HepG2 (cell line): ENCODE results near the gene LRTM2. TPM values are rescaled to one million over a fixed set of nuclear protein-coding genes. Genes with fewer than 3 reads are reported as not detected.

Experiments used
- ATAC-seq: fragments of 200-7000 bp; cut with Tn5 transposase; 3 replicates; pipeline ENCODE4 v1.9.1; 2020; ENCODE audit warnings: mild to moderate bottlenecking, moderate library complexity
- BruUV-seq: library from RNA; stranded (reverse); fragments of 400-500 nt; replicated peaks from 2 replicates; lab custom pipeline; 2021; lab: Mats Ljungman, UMichigan
- CTCF ChIA-PET: fragments of 300-600 bp; formaldehyde crosslinking; extraction: SDS; loops from one replicate; lab custom pipeline; 2021; ENCODE audit warnings: low total read pairs, inconsistent platforms, low intra/inter-chr PET ratio; lab: Yijun Ruan, JAX
- POLR2A ChIA-PET: fragments of 350-600 bp; sonication (Branson Sonifier 250); formaldehyde crosslinking; loops from one replicate; lab custom pipeline; 2020; ENCODE audit warnings: antibody characterized with exemption, inconsistent platforms; lab: Yijun Ruan, JAX
- DNase-seq: peaks from one replicate; pipeline ENCODE4 v3.0.0-alpha.2; 2015; ENCODE audit warnings: low spot score
- FAIRE-seq: peaks from 3 replicates; lab custom pipeline; 2011; peaks lifted over from hg19 to GRCh38; lab: Jason Lieb, UNC
- H2AFZ ChIP-seq: one replicate; pipeline ENCODE4 v1.6.1; 2011; ENCODE audit warnings: low read length, inconsistent platforms
- H3K27ac ChIP-seq: fragments of 300-600 bp; 3 replicates; pipeline ENCODE4 v1.8.0; 2011; ENCODE audit warnings: mixed run types, mild to moderate bottlenecking, mixed read lengths, low read length, inconsistent platforms; ENCODE audit not compliant: insufficient read depth; ENCODE audit errors: extremely low read length
- H3K27me3 ChIP-seq, 2 experiments: fragments of 200-600 bp in 1 of 2; 2 replicates in 1 of 2; 3 replicates in 1 of 2; pipeline versions ENCODE4 v1.6.0 to v1.8.0; 2011; ENCODE audit warnings: low read length in 2 of 2, mild to moderate bottlenecking in 2 of 2, moderate library complexity in 2 of 2, inconsistent platforms in 1 of 2; ENCODE audit not compliant: insufficient read depth in 2 of 2, control insufficient read depth in 1 of 2
- H3K36me3 ChIP-seq, 2 experiments: fragments of 200-600 bp in 1 of 2; replicated peaks in 1 of 2; 2 replicates in 1 of 2; 3 replicates in 1 of 2; pipeline versions ENCODE4 v1.5.1 to v1.8.0; 2011; ENCODE audit warnings: low read length in 2 of 2, inconsistent platforms in 1 of 2; ENCODE audit not compliant: insufficient read depth in 2 of 2, control insufficient read depth in 1 of 2
- H3K4me1 ChIP-seq: 2 replicates; pipeline ENCODE4 v1.5.1; 2012; ENCODE audit warnings: low read length, inconsistent platforms; ENCODE audit not compliant: insufficient read depth
- H3K4me2 ChIP-seq: 2 replicates; pipeline ENCODE4 v1.6.0; 2011; ENCODE audit warnings: low read depth, low read length, inconsistent platforms
- H3K4me3 ChIP-seq, 3 experiments: fragments of 200-600 bp in 1 of 3; sonication (generic), shearing (Covaris generic) in 1 of 3; replicated peaks in 1 of 3; 2 replicates each; pipeline ENCODE4 v1.5.1; 2011 to 2016; ENCODE audit warnings: low read length in 3 of 3, inconsistent platforms in 2 of 3, low read depth in 2 of 3, mild to moderate bottlenecking in 2 of 3, control low read depth in 1 of 3, mixed read lengths in 1 of 3; ENCODE audit not compliant: insufficient read depth in 1 of 3
- H3K79me2 ChIP-seq: one replicate; pipeline ENCODE4 v1.6.1; 2011; ENCODE audit warnings: low read length, inconsistent platforms; ENCODE audit not compliant: insufficient read depth
- H3K9ac ChIP-seq: 2 replicates; pipeline ENCODE4 v1.6.0; 2011; ENCODE audit warnings: mild to moderate bottlenecking, low read depth, low read length, inconsistent platforms; ENCODE audit not compliant: insufficient read depth
- H3K9me3 ChIP-seq: 2 replicates; pipeline ENCODE4 v1.5.1; 2012; ENCODE audit warnings: mild to moderate bottlenecking, low read length
- H4K20me1 ChIP-seq: 2 replicates; pipeline ENCODE4 v1.6.0; 2011; ENCODE audit warnings: inconsistent platforms, mild to moderate bottlenecking, low read length, moderate library complexity; ENCODE audit not compliant: insufficient read depth
- GTF3A ChIP-seq: sonication (generic); formaldehyde crosslinking; conservative IDR thresholded peaks from 2 replicates; pipeline ENCODE4 v1.4.0; 2020; ENCODE audit warnings: mild to moderate bottlenecking, missing genetic modification reagents
- KDM6A ChIP-seq: IDR thresholded peaks from 2 replicates; pipeline ENCODE4 v1.6.1; 2016; ENCODE audit warnings: low read depth
- MTA1 ChIP-seq: sonication (generic); formaldehyde crosslinking; IDR thresholded peaks from 2 replicates; pipeline ENCODE4 v1.4.0; 2020; ENCODE audit warnings: missing genetic modification reagents, mild to moderate bottlenecking, borderline replicate concordance
- MXD1 ChIP-seq: sonication (generic); formaldehyde crosslinking; IDR thresholded peaks from 2 replicates; pipeline ENCODE4 v1.4.0; 2020; ENCODE audit warnings: mild to moderate bottlenecking, missing genetic modification reagents
- PHF8 ChIP-seq: sonication (generic); formaldehyde crosslinking; IDR thresholded peaks from 2 replicates; pipeline ENCODE4 v1.5.0; 2020; ENCODE audit warnings: missing genetic modification reagents
- YEATS4 ChIP-seq: sonication (generic); formaldehyde crosslinking; IDR thresholded peaks from 2 replicates; pipeline ENCODE4 v1.4.0; 2020; ENCODE audit warnings: missing genetic modification reagents, borderline replicate concordance
- ZBTB7A ChIP-seq: sonication (generic); formaldehyde crosslinking; IDR thresholded peaks from 2 replicates; pipeline ENCODE4 v1.8.0; 2022; ENCODE audit warnings: mild to moderate bottlenecking, missing genetic modification reagents
- ZC3H13 ChIP-seq: sonication (generic); formaldehyde crosslinking; IDR thresholded peaks from 2 replicates; pipeline ENCODE4 v1.8.1; 2023; ENCODE audit warnings: mild to moderate bottlenecking, missing genetic modification reagents, moderate library complexity
- ZNF224 ChIP-seq: sonication (generic); formaldehyde crosslinking; IDR thresholded peaks from 2 replicates; pipeline ENCODE4 v1.5.0; 2020; ENCODE audit warnings: mild to moderate bottlenecking, missing genetic modification reagents
- ZNF253 ChIP-seq: sonication (generic); formaldehyde crosslinking; IDR thresholded peaks from 2 replicates; pipeline ENCODE4 v1.8.0; 2022; ENCODE audit warnings: mild to moderate bottlenecking, missing genetic modification reagents, borderline replicate concordance
- ZNF3 ChIP-seq: IDR thresholded peaks from 2 replicates; pipeline ENCODE4 v1.7.0; 2017; ENCODE audit warnings: inconsistent platforms
- ZNF354B ChIP-seq: sonication (generic); formaldehyde crosslinking; IDR thresholded peaks from 2 replicates; pipeline ENCODE4 v1.8.0; 2022; ENCODE audit warnings: mild to moderate bottlenecking, missing genetic modification reagents
- ZNF512 ChIP-seq: sonication (generic); formaldehyde crosslinking; IDR thresholded peaks from 2 replicates; pipeline ENCODE4 v1.4.0; 2020; ENCODE audit warnings: mild to moderate bottlenecking, missing genetic modification reagents
- ZNF598 ChIP-seq: sonication (generic); formaldehyde crosslinking; IDR thresholded peaks from 2 replicates; pipeline ENCODE4 v1.5.1; 2020; ENCODE audit warnings: mild to moderate bottlenecking, missing genetic modification reagents, borderline replicate concordance
- ZNF7 ChIP-seq: IDR thresholded peaks from 2 replicates; pipeline ENCODE4 v1.6.1; 2016; ENCODE audit warnings: missing biosample characterization, missing genetic modification reagents
- ZNF761 ChIP-seq: sonication (generic); formaldehyde crosslinking; conservative IDR thresholded peaks from 2 replicates; pipeline ENCODE4 v1.4.0; 2020; ENCODE audit warnings: mild to moderate bottlenecking, missing genetic modification reagents
- ZNF839 ChIP-seq: sonication (generic); formaldehyde crosslinking; IDR thresholded peaks from 2 replicates; pipeline ENCODE4 v1.4.0; 2020; ENCODE audit warnings: missing genetic modification reagents, mild to moderate bottlenecking, borderline replicate concordance
- ZNF879 ChIP-seq: sonication (generic); formaldehyde crosslinking; IDR thresholded peaks from 2 replicates; pipeline ENCODE4 v1.8.1; 2023; ENCODE audit warnings: missing genetic modification reagents
- WGBS: methylation state at CpG from one replicate; pipeline ENCODE4 v1.1.6; 2017; ENCODE audit warnings: low lambda C conversion rate; 5-methylcytosine and 5-hydroxymethylcytosine counted together
- in situ Hi-C: cut with HindIII; loops from 2 replicates; pipeline ENCODE4 v1.10.0; 2017; ENCODE audit warnings: low pct_unique_long_range_greater_than_20kb; ENCODE audit not compliant: extremely low pct_ligation_motif_present
- intact Hi-C: fragments of 100-400 bp; cut with micrococcal nuclease; formaldehyde crosslinking; loops from one replicate; pipeline ENCODE4 v1.10.0; 2022; ENCODE audit not compliant: unreplicated experiment
- polyA plus RNA-seq, 8 experiments: library from polyadenylated mRNA; depleted of rRNA in 3 of 8; stranded (reverse) in 7 of 8; unstranded in 1 of 8; fragments of >200 nt; fragmentation: Illumina TruSeq in 4 of 8; extraction: Trizol in 4 of 8; gene quantifications; 2 replicates each; pipeline versions ENCODE4 v1.2.1 to v1.2.3, GENCODE V29; 2011 to 2016; ENCODE audit warnings: low read depth in 4 of 8, missing spikeins in 1 of 8, mixed read lengths in 1 of 8; ENCODE audit not compliant: insufficient read depth in 1 of 8
- total RNA-seq, 5 experiments: library from RNA; depleted of rRNA; stranded (reverse); fragments of >200 nt; fragmentation: Illumina TruSeq; extraction: Trizol; gene quantifications; 2 replicates each; pipeline ENCODE4 v1.2.3, GENCODE V29; 2016; ENCODE audit warnings: low read depth in 1 of 5
- TF ChIP-seq, protein P1 (sequence below): sonication (generic); formaldehyde crosslinking; IDR thresholded peaks from 2 replicates; pipeline ENCODE4 v1.9.0; 2022; ENCODE audit warnings: missing genetic modification reagents, mild to moderate bottlenecking, borderline replicate concordance
- TF ChIP-seq, protein P2 (sequence below): sonication (generic); formaldehyde crosslinking; IDR thresholded peaks from 2 replicates; pipeline ENCODE4 v1.8.0; 2022; ENCODE audit warnings: missing genetic modification reagents, mild to moderate bottlenecking, borderline replicate concordance

The LRTM2 gene
- total and polyA plus RNA-seq, 2 of the 13 experiments (the other 11 are each of a cell fraction or from before 2014, with no cell fraction given): 0.09 TPM; not detected in 1

DNA sequence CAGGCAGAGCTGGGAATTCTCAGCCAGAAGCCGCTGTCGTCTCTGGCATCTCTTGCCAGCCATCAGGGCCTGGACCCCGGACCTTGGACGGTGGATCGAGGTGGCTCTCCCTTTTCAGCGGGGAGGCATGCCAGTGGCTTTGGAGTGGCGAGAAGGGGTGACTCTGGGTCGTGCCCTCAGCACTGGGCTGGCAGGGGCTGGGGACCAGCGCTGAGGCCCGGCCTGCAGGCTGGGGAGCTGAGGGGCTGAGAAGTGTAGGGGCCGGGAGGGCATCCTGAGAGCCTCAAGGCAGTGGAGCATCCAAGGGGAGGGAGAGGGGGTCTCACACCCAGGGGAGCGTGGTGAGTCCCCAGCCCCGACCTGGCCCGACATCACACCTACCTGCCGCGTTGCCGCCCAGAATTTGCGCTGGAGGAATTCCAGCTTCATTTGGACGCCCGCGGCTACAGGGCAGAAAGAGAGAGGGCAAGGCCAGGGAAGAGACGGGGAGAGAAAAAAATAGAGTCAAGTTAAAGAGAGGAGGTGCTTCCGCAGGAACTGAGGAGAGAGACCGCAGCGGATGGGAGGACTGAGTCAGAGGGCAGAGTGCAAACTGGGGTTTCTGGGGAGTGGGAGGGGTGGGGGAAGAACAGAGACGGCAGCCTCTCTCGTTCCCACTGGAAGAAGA is 9.0 kb upstream of the LRTM2 start:
- Histone ChIP-seq H3K9ac (peak overlapping the region; percentile 79), H3K36me3 (no peaks in the 10 kb centered on the region), H3K4me1 (peaks cover 99% of the 10 kb centered on the region), H3K4me2 (peak overlapping the region; percentile 89), H4K20me1 (no peaks in the 10 kb centered on the region), H3K79me2 (peaks cover 4% of the 10 kb centered on the region), H3K9me3 (no peaks in the 10 kb centered on the region), H3K27ac (peak overlapping the region; percentile 75), H3K27me3 (no peaks in the 10 kb centered on the region), H2AFZ (no peak overlapping the region), H3K4me3 (peak overlapping the region; percentile 63 to 80 (median 79))
- intact Hi-C loops (no loop called here), in situ Hi-C loops (no loop called here)
- ATAC-seq (peak; percentile 69), FAIRE-seq (peak; percentile 54), DNase-seq (peak; percentile 75)
- no TSS peak for BruUV-seq
- POLR2A ChIA-PET: interaction anchor here (1.2 to 5.7 kb wide), 4 partner anchors 10 to 26 kb away, joined by 4 to 31 read pairs (median 12); no protein-coding TSS in a partner anchor
- CTCF ChIA-PET: no interaction called here
- under 1% methylated on average over 16 of the region's 27 CpGs for WGBS
- TF ChIP-seq ZNF512 (CRISPR knock-in tag): no peak
- TF ChIP-seq MXD1: no peak
- peak; percentile 73; the same call in 1 of the 2 replicates for TF ChIP-seq ZNF879 (CRISPR knock-in tag)
- no peak for TF ChIP-seq ZNF598 (CRISPR knock-in tag)
- TF ChIP-seq GTF3A (CRISPR knock-in tag): no peak
- no peak for TF ChIP-seq ZNF839 (CRISPR knock-in tag)
- no peak for TF ChIP-seq ZNF224
- TF ChIP-seq KDM6A (CRISPR knock-in tag): no peak
- no peak for TF ChIP-seq ZNF7 (CRISPR knock-in tag)
- TF ChIP-seq, protein P1, sequence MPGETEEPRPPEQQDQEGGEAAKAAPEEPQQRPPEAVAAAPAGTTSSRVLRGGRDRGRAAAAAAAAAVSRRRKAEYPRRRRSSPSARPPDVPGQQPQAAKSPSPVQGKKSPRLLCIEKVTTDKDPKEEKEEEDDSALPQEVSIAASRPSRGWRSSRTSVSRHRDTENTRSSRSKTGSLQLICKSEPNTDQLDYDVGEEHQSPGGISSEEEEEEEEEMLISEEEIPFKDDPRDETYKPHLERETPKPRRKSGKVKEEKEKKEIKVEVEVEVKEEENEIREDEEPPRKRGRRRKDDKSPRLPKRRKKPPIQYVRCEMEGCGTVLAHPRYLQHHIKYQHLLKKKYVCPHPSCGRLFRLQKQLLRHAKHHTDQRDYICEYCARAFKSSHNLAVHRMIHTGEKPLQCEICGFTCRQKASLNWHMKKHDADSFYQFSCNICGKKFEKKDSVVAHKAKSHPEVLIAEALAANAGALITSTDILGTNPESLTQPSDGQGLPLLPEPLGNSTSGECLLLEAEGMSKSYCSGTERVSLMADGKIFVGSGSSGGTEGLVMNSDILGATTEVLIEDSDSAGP: no peak
- no peak for TF ChIP-seq ZNF3 (CRISPR knock-in tag)
- TF ChIP-seq ZNF253 (CRISPR knock-in tag): no peak
- TF ChIP-seq ZBTB7A (CRISPR knock-in tag): no peak
- TF ChIP-seq, protein P2, sequence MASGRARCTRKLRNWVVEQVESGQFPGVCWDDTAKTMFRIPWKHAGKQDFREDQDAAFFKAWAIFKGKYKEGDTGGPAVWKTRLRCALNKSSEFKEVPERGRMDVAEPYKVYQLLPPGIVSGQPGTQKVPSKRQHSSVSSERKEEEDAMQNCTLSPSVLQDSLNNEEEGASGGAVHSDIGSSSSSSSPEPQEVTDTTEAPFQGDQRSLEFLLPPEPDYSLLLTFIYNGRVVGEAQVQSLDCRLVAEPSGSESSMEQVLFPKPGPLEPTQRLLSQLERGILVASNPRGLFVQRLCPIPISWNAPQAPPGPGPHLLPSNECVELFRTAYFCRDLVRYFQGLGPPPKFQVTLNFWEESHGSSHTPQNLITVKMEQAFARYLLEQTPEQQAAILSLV (CRISPR knock-in tag): peak; percentile 11; the same call in 1 of the 2 replicates
- no peak for TF ChIP-seq ZNF354B (CRISPR knock-in tag)
- peak; percentile 50; the same call in 1 of the 2 replicates for TF ChIP-seq YEATS4 (CRISPR knock-in tag)
- TF ChIP-seq ZC3H13: no peak; the same call in 1 of the 2 replicates
- TF ChIP-seq MTA1 (CRISPR knock-in tag): no peak; the same call in 1 of the 2 replicates
- TF ChIP-seq ZNF761 (CRISPR knock-in tag): no peak
- TF ChIP-seq PHF8 (CRISPR knock-in tag): peak; percentile 51; the same call in 1 of the 2 replicates
